Measurements from ENCODE around the gene ATP2B2. TPM values are rescaled to one million over a fixed set of nuclear protein-coding genes. Genes with fewer than 3 reads are reported as not detected.
A peak's percentile ranks its signal among the peaks of the same experiment; 100 is the strongest.

The ATP2B2 gene
- total RNA-seq, 1 experiment from 2014 or later, result 0.03 TPM

DNA sequence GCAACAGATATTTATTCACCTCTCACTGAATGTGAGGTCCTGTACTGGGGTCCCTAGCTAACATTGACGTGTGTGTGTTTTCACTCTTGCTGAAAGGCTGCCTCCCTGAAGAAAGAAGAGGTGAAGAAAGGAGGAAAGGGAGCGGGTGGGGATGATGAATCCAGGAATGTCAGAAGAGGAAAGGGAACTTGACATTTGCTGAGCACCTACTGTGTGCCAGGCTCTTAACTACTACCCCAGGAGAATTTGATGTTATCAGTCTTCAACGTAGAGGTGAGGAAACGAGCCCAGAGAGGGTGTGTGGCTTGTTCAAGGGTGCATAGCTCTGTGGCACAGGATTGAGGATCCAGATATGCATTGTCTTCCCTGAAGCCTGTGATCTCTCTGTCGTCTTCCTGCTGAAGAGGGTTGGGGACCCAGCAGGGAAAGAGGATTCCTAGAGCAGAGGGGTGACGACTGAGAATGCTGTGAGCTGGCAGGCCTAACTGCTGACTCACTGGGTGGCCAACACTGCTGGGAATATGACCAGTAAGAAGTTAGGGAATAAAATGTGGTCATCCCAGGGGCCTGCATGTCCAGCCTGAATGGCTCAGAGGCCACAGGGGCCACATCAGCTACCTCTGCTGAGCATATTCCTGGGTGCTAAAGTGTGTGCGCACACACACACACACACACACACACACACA lies 6.6 kb upstream of the ATP2B2 start:
- DNase-seq (ENCODE audit: low read depth), result peak; percentile 66

DNA sequence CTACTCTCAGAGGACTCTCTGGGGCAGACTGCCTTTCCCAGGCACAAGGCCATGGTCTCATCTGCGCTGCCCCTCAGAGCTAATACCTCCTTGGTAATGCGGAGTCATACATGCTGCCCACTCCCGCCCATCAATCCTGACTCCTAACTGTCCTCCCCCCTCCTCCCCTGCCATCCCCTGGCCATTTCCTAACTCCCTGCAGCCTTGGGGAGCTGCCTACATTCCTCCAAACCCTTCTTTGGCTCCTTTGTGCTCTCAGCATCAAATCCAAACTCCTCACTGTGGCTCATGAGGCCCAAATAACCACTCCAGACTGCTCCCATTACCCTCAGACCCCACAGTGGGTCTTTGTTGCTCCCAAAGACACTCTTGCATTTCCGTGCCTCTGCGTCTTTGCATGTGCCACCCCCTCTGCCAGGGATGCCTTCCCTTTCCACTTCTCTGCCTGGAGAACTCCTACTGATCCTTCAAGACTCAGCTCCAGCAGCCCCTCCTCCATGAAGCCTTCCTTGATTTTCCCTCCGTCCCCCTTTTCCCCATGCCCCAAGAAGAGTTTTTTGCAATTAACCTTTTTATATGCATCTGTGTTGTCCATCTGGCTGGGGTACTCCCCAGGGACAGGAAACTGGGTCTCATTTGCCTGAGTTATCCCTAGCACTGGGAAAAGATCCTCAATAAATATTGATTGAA lies 5.5 kb upstream of the ATP2B2 start:
- no peak for DNase-seq (ENCODE audit: low read depth)

DNA sequence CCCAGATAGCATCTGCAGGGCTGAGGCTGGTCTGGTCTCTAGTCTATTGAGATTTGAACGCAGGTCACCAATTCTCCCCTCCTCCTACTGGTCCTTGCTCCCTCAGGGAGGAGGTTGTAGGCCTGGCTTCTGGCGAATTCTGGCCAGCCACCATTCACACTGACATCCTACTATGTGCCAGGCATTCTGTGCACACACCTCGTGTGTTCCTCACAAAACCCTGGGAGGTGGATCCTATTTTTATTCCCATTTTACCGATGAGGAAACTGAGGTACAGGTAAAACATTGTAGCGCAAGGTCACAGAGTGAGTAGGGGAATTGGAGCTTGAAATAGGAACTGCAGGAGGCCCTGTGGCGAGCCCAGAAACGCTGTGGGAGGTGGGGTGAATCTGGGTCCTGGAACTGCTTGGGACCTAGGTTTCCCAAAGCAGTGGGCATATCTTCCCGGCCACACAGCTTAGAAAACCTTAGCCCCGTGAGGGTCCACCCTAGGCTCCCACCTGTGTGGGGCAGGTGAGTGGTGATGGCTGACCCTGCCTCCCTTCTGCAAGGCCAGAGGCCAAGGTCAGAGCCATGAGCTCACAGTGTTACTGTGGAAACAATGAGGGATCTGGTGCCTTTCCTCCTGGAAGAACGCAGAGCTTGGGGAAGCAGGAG lies 4.8 kb upstream of the ATP2B2 start:
- DNase-seq (ENCODE audit: low read depth), result no peak

DNA sequence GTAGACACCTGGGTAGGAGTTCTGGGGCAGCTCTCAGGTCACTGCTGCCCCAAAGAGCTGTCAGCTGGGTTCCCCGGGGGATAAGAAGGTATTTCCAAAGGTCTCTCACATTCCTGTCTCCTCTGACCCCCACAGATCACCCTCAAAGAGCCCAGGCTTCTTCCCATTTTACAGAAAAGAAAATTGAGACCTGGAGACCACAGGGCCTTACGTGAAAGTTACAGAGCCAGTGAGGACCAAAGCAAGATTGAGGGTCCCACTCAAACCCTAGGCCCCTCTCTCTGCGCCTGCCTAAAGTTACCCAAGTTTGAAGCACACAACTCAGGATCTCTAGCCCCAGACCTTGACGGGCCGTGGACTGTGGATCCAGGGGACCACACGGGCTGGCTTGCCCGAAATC lies 3.9 kb upstream of the ATP2B2 start:
- DNase-seq (ENCODE audit: low read depth), result no peak

DNA sequence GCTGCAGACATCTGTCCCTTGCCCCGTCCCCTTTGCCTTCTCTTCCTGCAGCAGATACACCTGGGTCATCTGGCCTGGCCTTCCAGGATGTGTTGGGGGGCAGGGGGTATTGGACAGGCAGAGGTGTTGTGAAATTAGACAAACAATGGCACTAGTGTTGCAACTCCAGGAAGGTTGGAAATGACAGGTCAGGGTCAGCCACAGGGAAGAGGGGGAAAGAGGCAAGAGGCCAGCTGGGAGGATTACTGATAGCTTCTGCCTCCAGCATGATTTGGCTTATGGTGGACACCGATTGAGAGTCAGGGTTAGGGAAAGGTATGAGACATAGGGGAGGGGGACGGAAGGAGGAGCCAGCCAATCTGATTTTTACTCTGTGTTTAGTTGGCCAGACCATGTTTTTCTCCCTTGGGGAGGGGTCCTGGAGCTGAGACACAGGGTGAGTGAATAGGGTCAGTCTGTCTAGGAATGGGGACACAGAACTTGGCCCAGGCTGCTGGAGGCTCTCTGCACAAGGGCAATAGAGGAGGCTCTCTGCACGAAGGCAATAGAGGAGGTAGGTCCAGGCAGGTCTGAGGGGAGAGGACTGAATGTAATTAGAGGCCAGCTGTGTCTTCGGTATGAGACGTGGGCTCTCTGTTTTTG lies 3.4 kb upstream of the ATP2B2 start:
- DNase-seq (ENCODE audit: low read depth), result no peak

DNA sequence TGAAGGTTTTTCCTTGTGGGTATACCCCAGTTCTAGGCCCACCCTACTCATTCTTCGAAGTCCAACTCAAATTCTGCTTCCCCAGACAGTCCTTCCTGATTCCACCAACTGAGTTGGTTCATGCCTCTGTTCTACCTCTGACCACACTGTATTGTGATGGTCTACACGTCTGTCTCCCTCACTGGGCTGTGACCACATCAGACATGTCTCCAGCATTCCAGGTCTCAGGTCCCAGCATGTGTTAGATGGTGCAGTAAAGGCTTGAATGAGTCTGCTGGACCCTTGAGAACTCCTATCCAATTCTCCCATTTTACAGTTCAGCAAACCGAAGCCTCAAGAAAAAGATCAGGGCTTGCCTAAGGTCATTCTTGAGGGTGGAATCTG lies 2.8 kb upstream of the ATP2B2 start:
- no peak for DNase-seq (ENCODE audit: low read depth)

DNA sequence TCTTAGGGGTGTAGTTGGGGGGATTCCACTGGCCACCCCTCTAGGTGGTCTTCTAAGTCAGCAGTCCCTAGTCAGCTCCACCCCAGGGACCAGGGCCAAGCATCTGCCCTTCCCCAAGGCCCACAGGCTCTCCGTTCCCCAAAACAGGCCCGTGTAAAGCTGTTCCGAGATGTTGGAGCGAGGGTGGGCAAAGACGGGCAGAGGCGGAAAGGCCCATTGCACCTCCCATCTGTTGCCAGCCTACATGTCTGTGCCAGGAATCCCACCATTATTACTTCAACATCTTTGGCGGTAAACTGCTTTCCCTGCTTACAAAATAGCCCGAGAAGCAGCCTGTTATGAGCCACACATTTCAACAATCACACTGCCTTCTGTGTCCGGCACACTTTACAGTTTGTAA lies 1.9 kb upstream of the ATP2B2 start:
- DNase-seq (ENCODE audit: low read depth), result no peak

DNA sequence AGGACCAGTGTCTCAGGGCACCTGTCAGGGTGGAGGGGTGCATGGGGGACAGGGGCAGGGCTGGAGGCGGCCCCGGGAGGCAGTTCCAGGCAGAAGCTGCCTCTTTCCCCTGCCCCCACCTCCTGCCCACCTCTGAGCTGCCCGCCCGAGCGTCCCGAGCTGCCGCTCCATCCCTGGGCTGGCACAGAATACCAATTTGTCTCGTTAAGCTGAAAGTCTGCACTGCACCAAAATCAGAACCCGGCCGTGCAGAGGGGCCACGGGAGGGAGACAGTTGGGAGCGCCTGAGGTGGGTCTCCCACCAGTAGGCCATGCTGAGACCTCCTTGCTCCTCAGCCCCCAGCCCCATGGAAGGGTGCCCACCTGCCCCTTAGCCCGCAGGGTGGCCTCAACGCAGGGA lies 1.3 kb upstream of the ATP2B2 start:
- DNase-seq (ENCODE audit: low read depth), result no peak

DNA sequence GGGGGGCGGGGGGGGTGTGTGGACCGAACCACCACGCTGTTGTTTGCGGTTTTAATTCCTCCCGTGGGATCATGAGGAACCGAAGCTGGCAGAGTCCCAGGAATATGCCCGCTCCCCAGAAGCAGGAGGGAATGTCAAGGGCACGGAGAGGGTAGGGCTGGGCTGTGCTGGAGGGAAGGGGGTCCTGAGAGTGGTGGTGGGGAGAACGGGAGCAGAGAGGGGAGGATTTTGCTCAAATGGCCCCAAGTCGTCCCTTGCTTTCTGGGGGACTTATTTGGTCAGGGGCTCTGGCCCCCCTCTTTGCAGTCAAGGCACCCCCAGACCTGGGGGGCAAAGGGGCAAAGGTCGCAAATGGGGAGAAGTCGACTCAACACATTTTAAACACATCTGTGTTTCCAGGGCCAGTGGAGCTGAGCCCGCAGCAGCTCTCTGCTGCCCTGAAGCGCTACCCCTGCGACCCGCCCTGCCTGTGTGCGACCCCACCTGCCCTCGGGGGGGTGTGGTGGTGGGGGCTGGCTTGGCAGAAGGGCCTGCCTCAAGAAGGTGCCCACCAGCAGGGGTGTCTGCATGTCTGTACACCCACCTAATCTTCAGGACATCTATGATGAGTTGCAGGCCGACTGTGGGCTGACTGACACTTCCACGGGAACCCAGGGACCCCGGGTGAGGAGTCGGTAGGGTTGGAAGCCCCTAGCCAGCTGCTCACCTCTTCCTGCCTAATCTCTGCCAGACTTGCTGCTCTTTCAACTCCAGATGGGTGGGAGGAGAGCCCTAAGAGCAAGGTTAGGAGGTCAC lies 602 bp upstream of the ATP2B2 start:
- no peak for DNase-seq (ENCODE audit: low read depth)

DNA sequence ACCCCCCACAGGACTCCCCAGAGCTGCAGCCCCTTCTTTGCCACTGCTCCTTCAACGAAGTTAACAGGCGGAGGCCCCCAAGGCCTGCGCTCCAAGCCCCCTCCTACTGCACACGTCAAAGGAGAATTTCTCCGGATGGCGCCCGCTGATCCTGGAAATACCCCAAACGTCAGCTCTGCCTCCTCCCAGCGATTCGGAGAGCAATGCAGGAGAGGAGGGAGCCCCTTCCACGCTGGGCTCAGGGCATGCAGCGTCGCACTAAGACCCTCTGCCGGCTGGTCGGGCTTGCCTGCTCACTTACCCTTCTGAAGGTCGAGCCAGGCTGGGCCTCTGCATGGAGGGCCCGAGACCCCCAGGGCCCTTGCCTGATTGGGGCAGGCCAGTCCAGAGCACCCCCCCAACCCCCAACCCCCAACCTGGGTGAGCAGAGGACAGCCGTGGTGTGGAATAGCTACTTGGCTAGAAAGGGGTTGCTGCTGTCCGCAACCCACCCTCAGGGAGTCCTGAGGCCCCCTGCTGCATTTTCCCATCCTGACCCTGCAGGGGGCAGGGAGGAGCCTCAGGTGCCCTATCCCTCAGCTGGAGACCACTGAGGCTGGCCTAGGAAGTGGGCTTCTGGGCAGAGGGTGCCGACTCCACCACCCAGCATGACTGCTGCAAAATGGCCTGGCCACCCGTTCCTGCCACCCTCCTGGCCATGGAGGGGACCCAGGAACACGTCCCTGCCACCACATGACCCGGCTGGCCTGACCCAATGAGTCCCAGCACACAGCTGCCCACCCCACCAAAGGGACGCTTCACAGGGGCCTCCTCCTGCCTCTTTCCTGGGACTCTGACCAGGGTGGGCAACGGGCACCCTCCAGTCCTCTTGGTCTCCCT lies 976 bp downstream of the ATP2B2 start:
- DNase-seq (ENCODE audit: low read depth), result no peak

DNA sequence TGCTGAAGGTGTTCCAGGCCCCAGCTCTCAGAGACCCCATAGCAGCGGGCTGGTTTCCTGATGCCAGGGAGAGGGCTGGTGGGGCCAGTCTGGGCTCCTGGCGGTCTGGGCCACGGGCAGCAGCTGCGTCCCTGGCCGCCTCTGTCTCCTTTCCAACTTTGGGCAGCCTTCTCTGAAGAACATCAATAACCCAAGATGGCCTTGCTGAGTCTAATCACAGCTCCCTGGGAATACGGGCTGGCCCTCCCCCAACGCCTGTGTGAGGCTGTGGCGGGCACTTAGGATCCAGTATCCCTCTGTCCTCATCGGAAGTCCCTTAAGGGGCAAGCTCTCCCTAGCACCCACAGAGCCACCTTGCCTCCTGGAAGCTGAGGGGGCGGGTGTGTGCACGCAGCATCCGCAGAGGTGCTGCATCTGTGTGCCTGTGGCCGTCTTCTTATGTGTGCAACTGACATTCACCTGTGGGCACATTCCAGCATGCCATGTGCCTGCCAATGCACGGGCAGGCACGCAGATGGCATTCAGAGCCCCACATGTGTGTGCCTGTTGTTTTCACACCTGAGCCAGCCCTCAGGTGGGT lies 2.1 kb downstream of the ATP2B2 start:
- no peak for DNase-seq (ENCODE audit: low read depth)

DNA sequence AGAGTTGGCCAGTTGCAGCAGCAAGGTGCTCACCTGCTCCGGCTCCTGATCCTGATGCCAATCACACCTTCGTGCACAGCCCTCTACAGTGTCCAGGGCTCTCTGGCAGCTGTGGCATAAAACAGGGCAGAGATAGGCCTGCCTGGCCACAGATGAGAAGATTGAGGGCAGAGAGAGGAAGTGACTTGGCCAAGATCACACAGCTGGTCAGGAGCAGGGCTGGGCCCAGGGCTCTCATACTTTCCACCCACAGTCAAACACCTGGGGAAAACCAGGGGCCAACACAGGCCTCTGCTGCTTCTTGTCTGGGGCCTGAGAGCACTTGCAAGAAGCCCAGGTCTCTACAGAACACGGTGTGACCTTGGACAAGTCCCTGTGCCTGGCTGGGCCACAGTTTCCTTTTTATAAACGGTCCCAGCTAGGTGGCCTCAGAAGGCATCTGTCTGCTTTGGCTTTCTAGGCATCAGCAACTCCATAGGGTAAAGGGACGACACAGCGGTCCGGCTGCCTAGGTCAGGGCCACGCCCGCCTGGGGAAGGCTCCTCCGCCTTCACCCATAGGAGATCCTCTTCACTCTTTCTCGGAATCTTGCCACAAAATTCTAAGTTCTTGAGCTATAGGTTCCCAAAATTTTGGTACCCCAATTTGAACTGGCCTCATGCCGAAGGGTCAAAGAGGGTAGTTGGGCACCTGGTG lies 3.1 kb downstream of the ATP2B2 start:
- no peak for DNase-seq (ENCODE audit: low read depth)

DNA sequence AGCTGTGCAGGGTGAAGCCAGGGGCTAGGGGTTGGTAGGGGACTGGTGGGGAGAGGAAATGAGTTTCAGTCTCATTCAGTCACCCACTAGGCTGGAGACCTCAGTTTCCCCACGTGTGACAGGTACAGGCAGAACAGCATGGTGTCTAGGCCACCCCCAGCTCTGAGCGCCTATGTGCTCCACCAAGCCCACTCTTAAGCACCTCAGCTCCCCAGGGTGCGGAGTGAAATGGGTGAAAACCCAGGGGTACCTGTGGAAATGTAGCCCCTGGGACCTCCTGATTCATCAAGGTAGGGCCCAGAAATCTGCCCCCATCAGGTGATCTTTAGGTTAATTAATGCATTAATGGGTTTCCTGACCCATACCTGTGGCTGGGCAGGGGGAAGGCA lies 3.7 kb downstream of the ATP2B2 start:
- no peak for DNase-seq (ENCODE audit: low read depth)

DNA sequence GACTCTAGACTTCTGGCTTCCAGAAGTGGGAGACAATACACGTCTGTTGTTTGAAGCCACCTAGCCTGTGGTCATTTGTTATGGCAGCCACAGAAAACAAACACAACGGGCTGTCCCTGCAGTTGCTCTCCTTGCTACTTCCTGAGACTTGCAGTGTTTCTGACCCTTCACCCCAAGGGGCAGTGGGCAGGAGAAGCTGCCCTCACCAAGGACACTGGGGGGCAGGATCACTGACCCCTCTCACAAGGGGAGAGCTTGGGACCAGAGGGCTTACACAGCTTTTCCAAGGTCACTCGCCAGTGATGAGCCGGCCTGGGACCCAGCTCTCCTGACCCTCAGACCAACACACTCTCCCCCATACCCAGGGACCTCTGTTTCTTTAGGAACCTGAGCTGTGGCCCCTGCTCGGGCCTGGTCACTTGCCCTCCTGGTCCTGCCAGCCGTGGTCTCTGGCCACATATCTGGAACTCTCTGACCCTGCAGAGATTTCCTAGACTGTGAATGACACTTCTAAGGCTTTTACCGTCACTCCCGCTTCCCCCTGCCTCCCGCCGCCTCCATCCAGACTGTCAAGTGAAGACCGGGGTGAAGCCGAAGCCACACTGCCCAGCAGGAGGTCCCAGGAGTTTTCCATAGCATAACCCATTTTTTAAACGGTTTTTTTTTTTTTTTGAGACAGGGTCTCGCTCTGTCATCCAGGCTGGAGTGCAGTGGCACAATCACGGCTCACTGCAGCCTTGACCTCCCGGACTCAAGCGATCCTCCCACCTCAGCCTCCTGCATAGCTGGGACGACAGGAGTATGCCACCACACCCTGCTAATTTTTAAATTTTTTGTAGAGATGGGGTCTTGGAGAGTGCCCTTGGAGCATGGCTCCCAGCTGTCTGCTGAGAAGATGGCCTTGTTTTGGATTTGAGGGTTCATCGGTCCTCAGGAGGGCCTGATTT lies 4.4 kb downstream of the ATP2B2 start:
- no peak for DNase-seq (ENCODE audit: low read depth)

DNA sequence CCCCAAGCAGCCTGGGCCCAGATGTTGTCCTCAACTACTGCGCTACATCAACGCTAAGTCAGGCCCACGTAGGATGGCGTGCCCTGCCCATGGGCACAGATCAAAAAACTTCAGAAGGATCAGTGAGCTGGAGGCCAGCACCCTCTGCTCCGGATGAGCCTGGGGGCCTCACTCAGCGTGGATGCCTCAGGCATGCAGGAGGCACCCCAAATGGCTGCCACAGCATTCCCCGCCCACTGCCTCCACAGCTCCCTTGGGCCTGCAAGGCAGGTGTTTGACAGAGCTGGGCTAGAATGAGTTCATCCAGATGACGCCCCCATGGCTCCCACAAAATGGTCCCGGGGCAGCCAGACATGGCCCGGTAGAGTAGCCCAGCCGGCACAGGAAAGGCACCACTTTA lies 7.1 kb downstream of the ATP2B2 start:
- no peak for DNase-seq (ENCODE audit: low read depth)

DNA sequence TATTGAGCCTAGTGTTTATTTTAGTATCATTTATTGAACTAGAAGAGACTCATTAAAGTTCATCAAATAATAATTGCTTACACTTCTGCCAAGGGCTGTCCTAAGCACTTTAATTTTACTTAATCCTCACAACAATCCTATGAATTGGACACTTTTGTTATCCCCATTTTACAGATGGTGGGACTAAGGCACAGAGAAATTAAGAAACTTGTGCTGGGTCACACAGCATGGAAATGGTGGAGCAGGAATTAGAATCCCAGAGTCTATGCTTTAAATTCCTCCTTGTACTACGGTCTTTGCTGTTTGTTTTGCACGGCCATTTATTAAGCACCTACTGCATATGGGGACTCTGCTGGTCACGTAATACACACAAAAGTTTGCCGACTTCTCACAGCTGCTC lies 7.9 kb downstream of the ATP2B2 start:
- no peak for DNase-seq (ENCODE audit: low read depth)

DNA sequence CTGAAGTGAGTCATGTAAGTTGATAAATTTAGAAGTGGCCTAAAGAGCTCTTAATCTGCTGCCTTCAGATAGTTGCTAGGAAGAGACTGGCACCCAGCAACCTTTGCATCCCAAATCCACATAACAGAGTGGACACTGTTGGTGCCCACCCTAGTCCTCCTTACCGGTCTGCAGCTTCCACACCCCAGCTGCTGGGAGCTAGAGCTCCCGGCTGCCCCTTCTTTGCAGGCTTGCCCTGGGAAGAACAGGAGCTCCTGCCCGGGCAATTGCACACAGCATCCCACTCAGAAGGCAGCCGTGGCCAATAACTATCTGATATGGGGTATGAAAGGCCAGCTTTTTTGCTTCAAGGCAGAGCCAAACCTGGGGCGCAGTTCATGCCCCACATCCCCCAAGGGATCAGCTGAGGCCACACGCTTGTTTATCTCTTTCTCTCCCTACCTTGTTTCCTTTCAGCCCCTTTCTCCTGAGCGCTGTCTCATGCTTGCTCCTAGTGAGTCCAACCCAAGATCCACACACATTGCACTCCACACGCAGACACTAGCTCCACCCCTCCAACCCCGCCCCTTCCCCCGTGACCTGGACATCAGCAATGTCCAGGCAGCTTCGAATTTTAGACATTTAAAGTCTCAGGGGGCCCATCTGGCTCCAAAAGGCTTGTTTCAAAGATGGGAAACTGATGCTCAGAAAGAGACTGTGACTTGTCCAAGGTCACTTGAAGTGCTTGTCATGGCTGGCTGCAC lies 9.1 kb downstream of the ATP2B2 start:
- DNase-seq (ENCODE audit: low read depth), result no peak

DNA sequence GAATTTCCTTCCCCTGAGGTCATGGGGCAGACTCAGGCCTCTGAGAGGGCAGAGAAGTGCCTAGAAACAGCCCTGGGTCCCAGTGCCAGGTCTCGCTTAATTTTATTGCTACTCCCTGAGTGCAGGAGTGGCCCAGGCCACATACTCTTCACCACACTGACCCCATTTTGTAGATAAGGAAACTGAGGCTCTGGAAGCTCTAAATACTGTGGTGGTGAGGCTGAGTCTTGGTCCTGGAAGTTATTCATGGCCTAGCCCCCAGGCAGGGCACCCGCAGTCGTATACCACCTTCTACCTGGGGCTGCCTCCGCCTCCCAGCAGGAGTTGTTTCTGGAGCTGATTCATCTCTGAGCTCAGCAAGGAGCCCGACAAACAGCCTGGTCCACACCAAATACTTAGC lies 9.8 kb downstream of the ATP2B2 start:
- DNase-seq (ENCODE audit: low read depth), result no peak
